Stimulated activated CD8-positive, alpha-beta memory T cell treated with anti-CD3 and anti-CD28 coated beads, Interleukin-15, amount 100 ng/mL, for 48 hours (primary cell): ENCODE data around the gene PRTN3.
"Not testable (repeated sequence)": the region's sequence is repeated elsewhere in the genome, so short reads cannot be mapped to it uniquely, and the experiment has no call there.

ENCODE experiments used
- DNase-seq, 2 donors: peaks; one replicate each; pipeline ENCODE4 v3.0.0-alpha.2; 2020; ENCODE audit warnings: low read depth in 2 of 2

Gene PRTN3

GRCh38 chr19:815775-816499 lies 24.9 kb upstream of the PRTN3 start:
- DNase-seq = no peak

- no peak for DNase-seq
Measured at GRCh38 chr19:816500-816857, 24.3 kb upstream of the PRTN3 start.

GRCh38 chr19:820212-820611 lies 20.6 kb upstream of the PRTN3 start:
- not testable (repeated sequence) for DNase-seq

- no peak for DNase-seq
Measured at GRCh38 chr19:821231-821824, 19.5 kb upstream of the PRTN3 start.

- DNase-seq = no peak
Measured at GRCh38 chr19:821825-822503, 18.8 kb upstream of the PRTN3 start, which contains the start of gene PLPPR3. Gene PLPPR3, minus strand, starts transcription at chr19:821955. Its CDS starts 396 bp downstream, at chr19:821559.

- no peak for DNase-seq
Measured at GRCh38 chr19:823565-824121, 17.2 kb upstream of the PRTN3 start.

GRCh38 chr19:824885-825284 lies 15.9 kb upstream of the PRTN3 start:
- DNase-seq = no peak

GRCh38 chr19:825897-826644 lies 14.7 kb upstream of the PRTN3 start:
- DNase-seq = no peak

- DNase-seq = no peak
Measured at GRCh38 chr19:827314-827709, 13.5 kb upstream of the PRTN3 start.

- DNase-seq = no peak
Measured at GRCh38 chr19:827710-828321, 13.0 kb upstream of the PRTN3 start, which contains the start of gene AZU1. Gene AZU1, plus strand, starts transcription at chr19:827837. Its CDS starts 10 bp downstream, at chr19:827847.

GRCh38 chr19:829129-829758 lies 11.6 kb upstream of the PRTN3 start:
- no peak for DNase-seq

- DNase-seq = no peak
Measured at GRCh38 chr19:831407-832369, 9.1 kb upstream of the PRTN3 start.

- no peak for DNase-seq
Measured at GRCh38 chr19:834216-834615, 6.6 kb upstream of the PRTN3 start.

- DNase-seq = no peak
Measured at GRCh38 chr19:835210-835810, 5.5 kb upstream of the PRTN3 start.

- DNase-seq = not testable (repeated sequence)
Measured at GRCh38 chr19:842802-843179, 2.0 kb downstream of the PRTN3 start.

- no peak for DNase-seq
Measured at GRCh38 chr19:843180-843835, 2.5 kb downstream of the PRTN3 start.

GRCh38 chr19:843836-844545 lies 3.2 kb downstream of the PRTN3 start:
- no peak for DNase-seq

- no peak for DNase-seq
Measured at GRCh38 chr19:844546-844971, 3.8 kb downstream of the PRTN3 start.
